Liver (tissue), 9 donors: ENCODE results near the gene DROSHA. TPM values are rescaled to one million over a fixed set of nuclear protein-coding genes. Genes with fewer than 3 reads are reported as not detected.

ENCODE experiments used
- DNase-seq: peaks from one replicate; pipeline ENCODE4 v3.0.0-alpha.2; 2017; ENCODE audit warnings: low spot score
- H3K27ac ChIP-seq, 2 donors: one replicate each; pipeline ENCODE4 v1.7.0; 2013; ENCODE audit warnings: inconsistent platforms in 2 of 2, low read length in 2 of 2, control low read depth in 1 of 2, low read depth in 1 of 2, mild to moderate bottlenecking in 1 of 2
- H3K27me3 ChIP-seq, 4 donors: one replicate each; pipeline versions ENCODE4 v1.6.1 to v1.7.0; 2013; ENCODE audit warnings: low read length in 3 of 4, inconsistent platforms in 1 of 4, mild to moderate bottlenecking in 1 of 4, moderate library complexity in 1 of 4; ENCODE audit not compliant: control insufficient read depth in 4 of 4, insufficient read depth in 4 of 4
- H3K36me3 ChIP-seq, 4 donors: one replicate each; pipeline versions ENCODE4 v1.6.1 to v1.7.0; 2013; ENCODE audit warnings: low read length in 3 of 4, mild to moderate bottlenecking in 3 of 4, low read depth in 1 of 4, moderate library complexity in 1 of 4; ENCODE audit not compliant: control insufficient read depth in 4 of 4, insufficient read depth in 3 of 4
- H3K4me1 ChIP-seq, 4 donors: one replicate each; pipeline versions ENCODE4 v1.6.1 to v1.7.0; 2013; ENCODE audit warnings: low read length in 3 of 4, mild to moderate bottlenecking in 3 of 4, moderate library complexity in 1 of 4; ENCODE audit not compliant: control insufficient read depth in 4 of 4, insufficient read depth in 4 of 4
- H3K4me3 ChIP-seq, 3 donors: one replicate each; pipeline versions ENCODE4 v1.6.1 to v1.7.0; 2013; ENCODE audit warnings: low read length in 3 of 3, control low read depth in 1 of 3, low read depth in 1 of 3, mild to moderate bottlenecking in 1 of 3
- H3K9ac ChIP-seq, 2 donors: one replicate each; pipeline ENCODE4 v1.7.0; 2013; ENCODE audit warnings: low read length in 2 of 2, mild to moderate bottlenecking in 2 of 2, moderate library complexity in 2 of 2, control low read depth in 1 of 2, low read depth in 1 of 2
- H3K9me3 ChIP-seq, 4 donors: one replicate each; pipeline versions ENCODE4 v1.6.1 to v1.7.0; 2013; ENCODE audit warnings: low read length in 3 of 4; ENCODE audit not compliant: control insufficient read depth in 4 of 4
- CTCF ChIP-seq: fragments of 150-350 bp; IDR thresholded peaks from 2 replicates; pipeline ENCODE4 v1.5.1; 2017; ENCODE audit warnings: improper control_type of control experiment, low read depth, low read length; ENCODE audit not compliant: missing input control
- EGR1 ChIP-seq, 2 donors: IDR thresholded peaks; 2 replicates each; pipeline ENCODE4 v1.6.1; 2016 to 2018; ENCODE audit warnings: antibody characterized with exemption in 2 of 2, low read depth in 2 of 2
- FOXA1 ChIP-seq: IDR thresholded peaks from 2 replicates; pipeline ENCODE4 v1.6.1; 2016; ENCODE audit warnings: antibody characterized with exemption
- FOXA2 ChIP-seq: IDR thresholded peaks from 2 replicates; pipeline ENCODE4 v1.6.1; 2016; ENCODE audit warnings: antibody characterized with exemption
- GABPA ChIP-seq, 2 donors: IDR thresholded peaks in 1 of 2; conservative IDR thresholded peaks in 1 of 2; 2 replicates each; pipeline ENCODE4 v1.6.1; 2016; ENCODE audit warnings: antibody characterized with exemption in 2 of 2, mild to moderate bottlenecking in 1 of 2, moderate library complexity in 1 of 2
- HNF4A ChIP-seq, 2 donors: conservative IDR thresholded peaks; 2 replicates each; pipeline ENCODE4 v1.6.1; 2016; ENCODE audit warnings: antibody characterized with exemption in 2 of 2, mild to moderate bottlenecking in 2 of 2
- HNF4G ChIP-seq: IDR thresholded peaks from 2 replicates; pipeline ENCODE4 v1.6.1; 2016; ENCODE audit warnings: antibody characterized with exemption
- JUND ChIP-seq, 2 donors: IDR thresholded peaks; 2 replicates each; pipeline ENCODE4 v1.6.1; 2016; ENCODE audit warnings: antibody characterized with exemption in 2 of 2
- NR2F2 ChIP-seq: IDR thresholded peaks from 2 replicates; pipeline ENCODE4 v1.6.1; 2016; ENCODE audit warnings: antibody characterized with exemption
- RAD21 ChIP-seq, 2 donors: IDR thresholded peaks; 2 replicates each; pipeline ENCODE4 v1.6.1; 2016; ENCODE audit warnings: antibody characterized with exemption in 2 of 2, mild to moderate bottlenecking in 2 of 2
- REST ChIP-seq: IDR thresholded peaks from 2 replicates; pipeline ENCODE4 v1.6.1; 2016; ENCODE audit warnings: antibody characterized with exemption, mild to moderate bottlenecking
- RXRA ChIP-seq, 2 donors: IDR thresholded peaks; 2 replicates each; pipeline ENCODE4 v1.6.1; 2017 to 2018; ENCODE audit warnings: antibody characterized with exemption in 2 of 2, mild to moderate bottlenecking in 1 of 2
- SP1 ChIP-seq: IDR thresholded peaks from 2 replicates; pipeline ENCODE4 v1.6.1; 2018; ENCODE audit warnings: antibody characterized with exemption, mild to moderate bottlenecking
- TAF1 ChIP-seq: conservative IDR thresholded peaks from 2 replicates; pipeline ENCODE4 v1.6.1; 2016; ENCODE audit warnings: antibody characterized with exemption, mild to moderate bottlenecking
- YY1 ChIP-seq: IDR thresholded peaks from 2 replicates; pipeline ENCODE4 v1.6.1; 2016; ENCODE audit warnings: antibody characterized with exemption, mild to moderate bottlenecking
- ZBTB33 ChIP-seq: IDR thresholded peaks from 2 replicates; pipeline ENCODE4 v1.6.1; 2016; ENCODE audit warnings: antibody characterized with exemption
- WGBS: extraction: QIAGEN DNeasy Blood & Tissue Kit; methylation state at CpG from one replicate; pipeline ENCODE4 v1.1.7; 2013; 5-methylcytosine and 5-hydroxymethylcytosine counted together
- polyA plus RNA-seq, 2 donors: library from polyadenylated mRNA; stranded (reverse) in 1 of 2; unstranded in 1 of 2; fragments of 200-250 nt in 1 of 2; fragments of >200 nt in 1 of 2; fragmentation: Nextera tagmentation in 1 of 2; extraction: Ambion mirVana in 1 of 2; gene quantifications; one replicate each; pipeline versions ENCODE4 v1.2.1 to v1.2.3, GENCODE V29; 2013 to 2015
- total RNA-seq, 2 donors: library from RNA; depleted of rRNA; stranded (reverse); fragments of >200 nt; gene quantifications; one replicate each; pipeline ENCODE4 v1.2.3, GENCODE V29; 2014
- donor health status: healthy.
- donor health status: healthy.
- donor health status: healthy.
- donor health status: healthy.
- donor health status: healthy.

DROSHA gene
- total and polyA plus RNA-seq, 4 donors, result 8.2 to 25.4 (median 15.4) TPM

- Histone ChIP-seq H3K9me3 (no peaks in the 10 kb centered on the region), H3K4me1 (no peaks in the 10 kb centered on the region), H3K9ac (no peak overlapping the region), H3K4me3 (no peak overlapping the region), H3K27me3 (no peaks in the 10 kb centered on the region), H3K36me3 (no peaks in the 10 kb centered on the region), H3K27ac (no peak overlapping the region)
- DNase-seq, result no peak
- 69% methylated on average over 4 of the region's 4 CpGs for WGBS
- TF ChIP-seq EGR1 (IDR thresholded peaks at IDR 0.05; ENCODE audit: low read depth in 2 of 2), result no peak
- no peak for TF ChIP-seq NR2F2
- no peak for TF ChIP-seq GABPA (IDR thresholded peaks at IDR 0.05 in 1 of 2, conservative IDR thresholded peaks at IDR 0.05 in 1 of 2)
- no peak for TF ChIP-seq HNF4G
- TF ChIP-seq ZBTB33, result no peak
- no peak for TF ChIP-seq HNF4A (conservative IDR thresholded peaks at IDR 0.05)
- no peak for TF ChIP-seq YY1
- no peak for TF ChIP-seq JUND (IDR thresholded peaks at IDR 0.05)
- TF ChIP-seq SP1, result no peak
Measured at GRCh38 chr5:31380049-31380448, 151.8 kb downstream of the DROSHA start.

- Histone ChIP-seq H3K4me1 (no peaks in the 10 kb centered on the region), H3K27ac (no peak overlapping the region), H3K36me3 (no peaks in the 10 kb centered on the region), H3K9me3 (no peaks in the 10 kb centered on the region), H3K27me3 (no peaks in the 10 kb centered on the region), H3K4me3 (no peak overlapping the region), H3K9ac (no peak overlapping the region)
- TF ChIP-seq HNF4G (no peak), ZBTB33 (no peak), RAD21 (IDR thresholded peaks at IDR 0.05) (no peak), GABPA (IDR thresholded peaks at IDR 0.05 in 1 of 2, conservative IDR thresholded peaks at IDR 0.05 in 1 of 2) (no peak), REST (no peak), FOXA2 (no peak), FOXA1 (no peak), TAF1 (no peak), RXRA (IDR thresholded peaks at IDR 0.05) (no peak), CTCF (no peak), SP1 (no peak), EGR1 (IDR thresholded peaks at IDR 0.05; ENCODE audit: low read depth in 2 of 2) (no peak), YY1 (no peak)
- DNase-seq, result no peak
- WGBS, result 69% methylated on average over 7 of the region's 7 CpGs
Measured at GRCh38 chr5:31378838-31379237, 153.1 kb downstream of the DROSHA start.
